Measurements from ENCODE around the gene EPB41L2.

DNA sequence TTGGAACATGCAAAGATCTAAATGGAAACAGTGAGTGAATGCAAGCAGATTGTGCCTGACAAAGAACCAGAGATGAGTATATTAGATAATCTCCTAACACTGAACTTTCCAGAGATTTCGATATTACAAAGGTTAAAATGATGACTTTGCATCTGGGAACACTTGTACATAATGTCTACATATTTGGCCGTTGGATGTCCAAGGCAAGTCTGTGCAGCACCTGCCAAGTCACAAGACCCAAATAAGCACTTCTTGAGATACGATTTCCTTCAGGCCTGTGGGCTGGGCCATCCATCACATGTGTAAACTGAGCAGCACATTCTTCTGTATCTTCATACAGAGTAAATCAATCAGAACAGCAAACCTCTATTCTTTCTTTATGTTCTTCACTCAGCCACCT is 268.3 kb downstream of the EPB41L2 start:
- no peak for TF ChIP-seq POLR2AphosphoS5 (IDR thresholded peaks at IDR 0.05; ENCODE audit: low read depth)
- TF ChIP-seq, protein P1, sequence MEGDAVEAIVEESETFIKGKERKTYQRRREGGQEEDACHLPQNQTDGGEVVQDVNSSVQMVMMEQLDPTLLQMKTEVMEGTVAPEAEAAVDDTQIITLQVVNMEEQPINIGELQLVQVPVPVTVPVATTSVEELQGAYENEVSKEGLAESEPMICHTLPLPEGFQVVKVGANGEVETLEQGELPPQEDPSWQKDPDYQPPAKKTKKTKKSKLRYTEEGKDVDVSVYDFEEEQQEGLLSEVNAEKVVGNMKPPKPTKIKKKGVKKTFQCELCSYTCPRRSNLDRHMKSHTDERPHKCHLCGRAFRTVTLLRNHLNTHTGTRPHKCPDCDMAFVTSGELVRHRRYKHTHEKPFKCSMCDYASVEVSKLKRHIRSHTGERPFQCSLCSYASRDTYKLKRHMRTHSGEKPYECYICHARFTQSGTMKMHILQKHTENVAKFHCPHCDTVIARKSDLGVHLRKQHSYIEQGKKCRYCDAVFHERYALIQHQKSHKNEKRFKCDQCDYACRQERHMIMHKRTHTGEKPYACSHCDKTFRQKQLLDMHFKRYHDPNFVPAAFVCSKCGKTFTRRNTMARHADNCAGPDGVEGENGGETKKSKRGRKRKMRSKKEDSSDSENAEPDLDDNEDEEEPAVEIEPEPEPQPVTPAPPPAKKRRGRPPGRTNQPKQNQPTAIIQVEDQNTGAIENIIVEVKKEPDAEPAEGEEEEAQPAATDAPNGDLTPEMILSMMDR (conservative IDR thresholded peaks at IDR 0.05; ENCODE audit: low read depth in 2 of 2), result no peak
- TF ChIP-seq, protein P2, sequence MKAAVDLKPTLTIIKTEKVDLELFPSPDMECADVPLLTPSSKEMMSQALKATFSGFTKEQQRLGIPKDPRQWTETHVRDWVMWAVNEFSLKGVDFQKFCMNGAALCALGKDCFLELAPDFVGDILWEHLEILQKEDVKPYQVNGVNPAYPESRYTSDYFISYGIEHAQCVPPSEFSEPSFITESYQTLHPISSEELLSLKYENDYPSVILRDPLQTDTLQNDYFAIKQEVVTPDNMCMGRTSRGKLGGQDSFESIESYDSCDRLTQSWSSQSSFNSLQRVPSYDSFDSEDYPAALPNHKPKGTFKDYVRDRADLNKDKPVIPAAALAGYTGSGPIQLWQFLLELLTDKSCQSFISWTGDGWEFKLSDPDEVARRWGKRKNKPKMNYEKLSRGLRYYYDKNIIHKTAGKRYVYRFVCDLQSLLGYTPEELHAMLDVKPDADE (IDR thresholded peaks at IDR 0.05), result no peak
- TF ChIP-seq EZH2 (IDR thresholded peaks at IDR 0.05; ENCODE audit: low read depth, unreplicated experiment), result no peak
- no peak for TF ChIP-seq EZH2phosphoT487 (IDR thresholded peaks at IDR 0.05; ENCODE audit: unreplicated experiment)
- TF ChIP-seq, protein P3, sequence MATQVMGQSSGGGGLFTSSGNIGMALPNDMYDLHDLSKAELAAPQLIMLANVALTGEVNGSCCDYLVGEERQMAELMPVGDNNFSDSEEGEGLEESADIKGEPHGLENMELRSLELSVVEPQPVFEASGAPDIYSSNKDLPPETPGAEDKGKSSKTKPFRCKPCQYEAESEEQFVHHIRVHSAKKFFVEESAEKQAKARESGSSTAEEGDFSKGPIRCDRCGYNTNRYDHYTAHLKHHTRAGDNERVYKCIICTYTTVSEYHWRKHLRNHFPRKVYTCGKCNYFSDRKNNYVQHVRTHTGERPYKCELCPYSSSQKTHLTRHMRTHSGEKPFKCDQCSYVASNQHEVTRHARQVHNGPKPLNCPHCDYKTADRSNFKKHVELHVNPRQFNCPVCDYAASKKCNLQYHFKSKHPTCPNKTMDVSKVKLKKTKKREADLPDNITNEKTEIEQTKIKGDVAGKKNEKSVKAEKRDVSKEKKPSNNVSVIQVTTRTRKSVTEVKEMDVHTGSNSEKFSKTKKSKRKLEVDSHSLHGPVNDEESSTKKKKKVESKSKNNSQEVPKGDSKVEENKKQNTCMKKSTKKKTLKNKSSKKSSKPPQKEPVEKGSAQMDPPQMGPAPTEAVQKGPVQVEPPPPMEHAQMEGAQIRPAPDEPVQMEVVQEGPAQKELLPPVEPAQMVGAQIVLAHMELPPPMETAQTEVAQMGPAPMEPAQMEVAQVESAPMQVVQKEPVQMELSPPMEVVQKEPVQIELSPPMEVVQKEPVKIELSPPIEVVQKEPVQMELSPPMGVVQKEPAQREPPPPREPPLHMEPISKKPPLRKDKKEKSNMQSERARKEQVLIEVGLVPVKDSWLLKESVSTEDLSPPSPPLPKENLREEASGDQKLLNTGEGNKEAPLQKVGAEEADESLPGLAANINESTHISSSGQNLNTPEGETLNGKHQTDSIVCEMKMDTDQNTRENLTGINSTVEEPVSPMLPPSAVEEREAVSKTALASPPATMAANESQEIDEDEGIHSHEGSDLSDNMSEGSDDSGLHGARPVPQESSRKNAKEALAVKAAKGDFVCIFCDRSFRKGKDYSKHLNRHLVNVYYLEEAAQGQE (IDR thresholded peaks at IDR 0.05; ENCODE audit: unreplicated experiment), result no peak

Data from GM23338 (cell line).